ENCODE measurements around the gene STAT5B. TPM values are rescaled to one million over a fixed set of nuclear protein-coding genes. Genes with fewer than 3 reads are reported as not detected.
"Not testable (repeated sequence)": the region's sequence is repeated elsewhere in the genome, so short reads cannot be mapped to it uniquely, and the experiment has no call there.

The STAT5B gene
- total RNA-seq, 1 experiment from 2014 or later: 36.4 TPM

DNA sequence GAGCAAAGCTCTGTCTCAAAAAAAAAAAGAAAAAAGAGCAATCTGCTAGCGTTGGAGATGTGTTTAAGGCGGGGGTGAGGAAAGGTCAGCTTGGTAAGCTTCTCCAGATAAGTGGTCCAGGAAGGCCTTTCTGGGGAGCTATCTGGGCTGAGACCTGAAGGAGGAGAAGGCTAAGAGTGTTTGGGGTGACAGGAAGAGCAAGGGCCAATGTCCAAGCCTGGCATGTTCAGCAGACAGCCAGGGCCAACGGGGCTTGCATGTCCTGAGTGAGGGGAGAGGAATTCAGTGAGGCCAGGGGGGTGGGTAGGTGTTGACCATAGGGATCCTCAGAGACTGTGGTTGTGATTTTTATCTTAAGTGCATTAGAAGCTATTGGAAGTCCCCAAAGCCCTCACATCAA, 27.5 kb upstream of the STAT5B start:
- Mint-ChIP-seq H3K4me3 (no peak overlapping the region), H3K4me1 (0 out of 2 replicates have a peak, but pooled peaks cover 3% of the 10 kb centered on the region), H3K36me3 (no peaks in the 10 kb centered on the region), H3K27ac (no peak overlapping the region; the same call in 1 of the 2 replicates), H3K27me3 (ENCODE audit: low read depth) (no peaks in the 10 kb centered on the region; the same call in none of the 2 replicates), H3K9me3 (no peaks in the 10 kb centered on the region)
- TF ChIP-seq ZNF671 (CRISPR knock-in tag; IDR thresholded peaks at IDR 0.05): no peak
- no peak for TF ChIP-seq PRRX2 (CRISPR knock-in tag; IDR thresholded peaks at IDR 0.05)
- TF ChIP-seq NR3C1 (CRISPR knock-in tag; conservative IDR thresholded peaks at IDR 0.05; ENCODE audit: low read depth): no peak
- no peak for TF ChIP-seq FOXJ3 (CRISPR knock-in tag; IDR thresholded peaks at IDR 0.05; ENCODE audit: borderline replicate concordance)
- no peak for TF ChIP-seq CTCF (IDR thresholded peaks at IDR 0.05)
- no peak for TF ChIP-seq SMAD3 (CRISPR knock-in tag; IDR thresholded peaks at IDR 0.05; ENCODE audit: borderline replicate concordance)
- TF ChIP-seq ARID4B (CRISPR knock-in tag; IDR thresholded peaks at IDR 0.05; ENCODE audit: borderline replicate concordance): no peak
- TF ChIP-seq ZNF423 (CRISPR knock-in tag; IDR thresholded peaks at IDR 0.05): no peak
- TF ChIP-seq RELA (CRISPR knock-in tag; IDR thresholded peaks at IDR 0.05; ENCODE audit: borderline replicate concordance): no peak
- TF ChIP-seq, protein P1, sequence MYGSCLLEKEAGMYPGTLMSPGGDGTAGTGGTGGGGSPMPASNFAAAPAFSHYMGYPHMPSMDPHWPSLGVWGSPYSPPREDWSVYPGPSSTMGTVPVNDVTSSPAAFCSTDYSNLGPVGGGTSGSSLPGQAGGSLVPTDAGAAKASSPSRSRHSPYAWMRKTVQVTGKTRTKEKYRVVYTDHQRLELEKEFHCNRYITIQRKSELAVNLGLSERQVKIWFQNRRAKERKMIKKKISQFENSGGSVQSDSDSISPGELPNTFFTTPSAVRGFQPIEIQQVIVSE (CRISPR knock-in tag; IDR thresholded peaks at IDR 0.05; ENCODE audit: borderline replicate concordance): no peak
- TF ChIP-seq ZNF317 (CRISPR knock-in tag; IDR thresholded peaks at IDR 0.05; ENCODE audit: borderline replicate concordance, low read depth): no peak
- no peak for TF ChIP-seq HMGA2 (CRISPR knock-in tag; IDR thresholded peaks at IDR 0.05)
- ChIA-PET CTCF (interaction anchor here (1.1 to 2.4 kb wide), 3 partner anchors 102 to 224 kb away, joined by 3 to 11 read pairs (median 3); no protein-coding TSS in a partner anchor), POLR2A (no interaction called here)
- no peak for ATAC-seq
- DNase-seq (ENCODE audit: low spot score): no peak

GRCh38 chr17:42301022-42301421, 24.8 kb upstream of the STAT5B start:
- ChIA-PET POLR2A (interaction anchor here (0.6 to 0.7 kb wide), 2 partner anchors 12 to 821 kb away, joined by 3 to 5 read pairs; no protein-coding TSS in a partner anchor), CTCF (interaction anchor here (0.6 to 2.4 kb wide), 6 partner anchors 9 to 200 kb away, joined by 3 to 11 read pairs (median 4); no protein-coding TSS in a partner anchor)
- Mint-ChIP-seq H3K4me3 (no peak overlapping the region), H3K27me3 (ENCODE audit: low read depth) (no peaks in the 10 kb centered on the region; the same call in none of the 2 replicates), H3K4me1 (0 out of 2 replicates have a peak, but pooled peaks cover 2% of the 10 kb centered on the region), H3K9me3 (no peaks in the 10 kb centered on the region), H3K36me3 (no peaks in the 10 kb centered on the region), H3K27ac (no peak overlapping the region)
- ATAC-seq (no peak), DNase-seq (ENCODE audit: low spot score) (no peak)
- TF ChIP-seq ZNF423 (CRISPR knock-in tag; IDR thresholded peaks at IDR 0.05): no peak
- TF ChIP-seq ESRRA (CRISPR knock-in tag; IDR thresholded peaks at IDR 0.05; ENCODE audit: borderline replicate concordance): no peak
- no peak for TF ChIP-seq ZNF671 (CRISPR knock-in tag; IDR thresholded peaks at IDR 0.05)
- no peak for TF ChIP-seq ZNF416 (CRISPR knock-in tag; IDR thresholded peaks at IDR 0.05)
- no peak for TF ChIP-seq ZNF232 (CRISPR knock-in tag; IDR thresholded peaks at IDR 0.05)
- no peak for TF ChIP-seq HMGA2 (CRISPR knock-in tag; IDR thresholded peaks at IDR 0.05)
- no peak for TF ChIP-seq OVOL2 (CRISPR knock-in tag; IDR thresholded peaks at IDR 0.05; ENCODE audit: borderline replicate concordance)

GRCh38 chr17:42299913-42300312, 23.7 kb upstream of the STAT5B start:
- H3K4me1 Mint-ChIP-seq; DNase-seq (ENCODE audit: low spot score); H3K4me3 Mint-ChIP-seq; POLR2A ChIA-PET; H3K27ac Mint-ChIP-seq; CTCF ChIA-PET; H3K27me3 Mint-ChIP-seq (ENCODE audit: low read depth); H3K36me3 Mint-ChIP-seq; H3K9me3 Mint-ChIP-seq: not testable (repeated sequence)
- peak; percentile 39; the same call in 1 of the 2 replicates for ATAC-seq

- H3K36me3 Mint-ChIP-seq; ATAC-seq; H3K4me3 Mint-ChIP-seq; H3K9me3 Mint-ChIP-seq; POLR2A ChIA-PET; DNase-seq (ENCODE audit: low spot score); H3K27me3 Mint-ChIP-seq (ENCODE audit: low read depth); CTCF ChIA-PET; H3K27ac Mint-ChIP-seq; H3K4me1 Mint-ChIP-seq: not testable (repeated sequence)
Observed at GRCh38 chr17:42299361-42299760, 23.2 kb upstream of the STAT5B start.

DNA sequence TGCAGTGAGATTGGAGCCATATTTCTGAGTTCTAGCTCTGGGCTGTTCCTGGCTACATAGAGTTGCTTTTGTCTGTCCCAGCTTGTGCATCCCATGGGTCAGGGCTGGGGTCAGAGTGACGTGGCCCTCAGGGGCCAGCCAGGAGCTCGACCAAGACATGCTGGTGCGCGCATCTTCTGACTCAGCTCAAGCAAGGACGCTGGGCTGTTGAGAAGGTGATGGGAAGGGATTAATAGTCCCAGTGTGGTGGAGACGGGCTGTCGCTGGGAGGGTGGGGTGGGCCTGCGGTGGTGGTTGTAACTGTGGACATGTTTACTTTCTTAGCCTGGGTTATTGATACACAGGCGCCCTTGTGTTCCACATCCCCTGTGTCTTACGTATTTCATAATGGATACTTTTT, 21.6 kb upstream of the STAT5B start:
- POLR2A ChIA-PET: not testable (repeated sequence)

More for the DNA sequence above, 21.6 kb upstream of the STAT5B start:
- CTCF ChIA-PET: interaction anchor here (2.0 kb wide), 1 partner anchor 76 kb away, joined by 6 read pairs; no protein-coding TSS in a partner anchor
- H3K27ac Mint-ChIP-seq; DNase-seq (ENCODE audit: low spot score); H3K4me3 Mint-ChIP-seq; H3K4me1 Mint-ChIP-seq; ATAC-seq; H3K27me3 Mint-ChIP-seq (ENCODE audit: low read depth); H3K36me3 Mint-ChIP-seq; H3K9me3 Mint-ChIP-seq: not testable (repeated sequence)
